Subcutaneous abdominal adipose tissue (tissue), 5 donors: Measurements from ENCODE around the gene TMEM223.

Source experiments
- H3K27ac ChIP-seq: one replicate; pipeline ENCODE4 v1.7.0; 2013; ENCODE audit warnings: low read depth, mild to moderate bottlenecking, inconsistent platforms, low read length, moderate library complexity
- H3K27me3 ChIP-seq, 5 donors: one replicate each; pipeline ENCODE4 v1.7.0; 2013; ENCODE audit warnings: low read length in 5 of 5, inconsistent platforms in 1 of 5; ENCODE audit not compliant: control insufficient read depth in 5 of 5, insufficient read depth in 4 of 5
- H3K36me3 ChIP-seq, 5 donors: one replicate each; pipeline ENCODE4 v1.7.0; 2013; ENCODE audit warnings: low read length in 5 of 5; ENCODE audit not compliant: control insufficient read depth in 5 of 5, insufficient read depth in 5 of 5
- H3K4me1 ChIP-seq, 5 donors: one replicate each; pipeline ENCODE4 v1.7.0; 2013; ENCODE audit warnings: low read length in 5 of 5, mild to moderate bottlenecking in 3 of 5, moderate library complexity in 1 of 5; ENCODE audit not compliant: control insufficient read depth in 5 of 5, insufficient read depth in 5 of 5
- H3K4me3 ChIP-seq, 5 donors: one replicate each; pipeline ENCODE4 v1.7.0; 2013; ENCODE audit warnings: low read length in 5 of 5, low read depth in 1 of 5
- H3K9ac ChIP-seq, 5 donors: one replicate each; pipeline ENCODE4 v1.7.0; 2013; ENCODE audit warnings: low read length in 5 of 5, mild to moderate bottlenecking in 4 of 5, moderate library complexity in 3 of 5
- H3K9me3 ChIP-seq, 5 donors: one replicate each; pipeline ENCODE4 v1.7.0; 2013; ENCODE audit warnings: low read length in 5 of 5; ENCODE audit not compliant: control insufficient read depth in 5 of 5
- donor health status: healthy.
- donor health status: healthy.
- donor health status: healthy.
- donor health status: healthy.
- donor health status: healthy.

The TMEM223 gene

GRCh38 chr11:62823677-62824076 is 31.9 kb upstream of the TMEM223 start:
- no peaks in the 10 kb centered on the region for H3K27me3 ChIP-seq
- H3K4me1 ChIP-seq, result peaks cover 0 to 6% (median 5%) of the 10 kb centered on the region in 5 donors
- no peak overlapping the region for H3K9ac ChIP-seq
- no peak overlapping the region for H3K4me3 ChIP-seq
- H3K9me3 ChIP-seq, result no peaks in the 10 kb centered on the region
- peaks cover 12 to 84% (median 67%) of the 10 kb centered on the region in 5 donors for H3K36me3 ChIP-seq
- no peak overlapping the region for H3K27ac ChIP-seq

GRCh38 chr11:62817129-62817528 is 25.3 kb upstream of the TMEM223 start:
- Histone ChIP-seq H3K27ac (no peak overlapping the region), H3K9ac (no peak overlapping the region), H3K36me3 (peaks cover 3 to 47% (median 24%) of the 10 kb centered on the region in 5 donors), H3K4me1 (no peaks in the 10 kb centered on the region), H3K27me3 (no peaks in the 10 kb centered on the region), H3K4me3 (no peak overlapping the region), H3K9me3 (no peaks in the 10 kb centered on the region)

- no peak overlapping the region for H3K9ac ChIP-seq
- H3K36me3 ChIP-seq, result peaks cover 3 to 41% (median 20%) of the 10 kb centered on the region in 5 donors
- H3K27me3 ChIP-seq, result no peaks in the 10 kb centered on the region
- no peak overlapping the region for H3K27ac ChIP-seq
- no peaks in the 10 kb centered on the region for H3K9me3 ChIP-seq
- no peak overlapping the region for H3K4me3 ChIP-seq
- no peaks in the 10 kb centered on the region for H3K4me1 ChIP-seq
Measured at GRCh38 chr11:62816557-62816956, 24.8 kb upstream of the TMEM223 start.

- no peaks in the 10 kb centered on the region for H3K9me3 ChIP-seq
- no peak overlapping the region for H3K4me3 ChIP-seq
- H3K9ac ChIP-seq, result no peak overlapping the region
- H3K36me3 ChIP-seq, result peaks cover 0 to 18% (median 7%) of the 10 kb centered on the region in 5 donors
- no peak overlapping the region for H3K27ac ChIP-seq
- peaks cover 0 to 2% (median 0%) of the 10 kb centered on the region in 5 donors for H3K4me1 ChIP-seq
- no peaks in the 10 kb centered on the region for H3K27me3 ChIP-seq
Measured at GRCh38 chr11:62811659-62812058, 19.9 kb upstream of the TMEM223 start.

GRCh38 chr11:62810748-62811147 is 18.9 kb upstream of the TMEM223 start:
- Histone ChIP-seq H3K9me3 (no peaks in the 10 kb centered on the region), H3K4me1 (peaks cover 0 to 11% (median 5%) of the 10 kb centered on the region in 5 donors), H3K36me3 (peaks cover 0 to 18% (median 9%) of the 10 kb centered on the region in 5 donors), H3K9ac (no peak overlapping the region), H3K4me3 (no peak overlapping the region), H3K27ac (no peak overlapping the region), H3K27me3 (no peaks in the 10 kb centered on the region)

GRCh38 chr11:62806611-62807121 is 14.9 kb upstream of the TMEM223 start:
- peaks cover 3 to 31% (median 24%) of the 10 kb centered on the region in 5 donors for H3K4me1 ChIP-seq
- H3K27me3 ChIP-seq, result no peaks in the 10 kb centered on the region
- H3K4me3 ChIP-seq, result no peak overlapping the region
- peaks cover 0 to 27% (median 21%) of the 10 kb centered on the region in 5 donors for H3K36me3 ChIP-seq
- no peaks in the 10 kb centered on the region for H3K9me3 ChIP-seq
- H3K9ac ChIP-seq, result peak overlapping the region in 1 of 5 donors; percentile 16
- no peak overlapping the region for H3K27ac ChIP-seq

GRCh38 chr11:62805961-62806441 is 14.2 kb upstream of the TMEM223 start:
- peak overlapping the region in 4 of 5 donors; percentile 31 to 93 (median 70) for H3K9ac ChIP-seq
- peaks cover 3 to 31% (median 24%) of the 10 kb centered on the region in 5 donors for H3K4me1 ChIP-seq
- H3K4me3 ChIP-seq, result peak overlapping the region; percentile 92 to 94 (median 93)
- peak overlapping the region; percentile 77 for H3K27ac ChIP-seq
- no peaks in the 10 kb centered on the region for H3K27me3 ChIP-seq
- no peaks in the 10 kb centered on the region for H3K9me3 ChIP-seq
- H3K36me3 ChIP-seq, result peaks cover 4 to 33% (median 28%) of the 10 kb centered on the region in 5 donors

GRCh38 chr11:62805076-62805892 is 13.5 kb upstream of the TMEM223 start, which contains the start of gene NXF1:
Gene NXF1, minus strand, starts transcription at chr11:62805440. Its CDS starts 84 bp downstream, at chr11:62805356.
- H3K36me3 ChIP-seq, result peaks cover 4 to 40% (median 35%) of the 10 kb centered on the region in 5 donors
- H3K4me3 ChIP-seq, result peak within 1 kb of the TSS; percentile 92 to 94 (median 93)
- no peaks in the 10 kb centered on the region for H3K27me3 ChIP-seq
- H3K4me1 ChIP-seq, result peaks cover 3 to 31% (median 24%) of the 10 kb centered on the region in 5 donors
- H3K9me3 ChIP-seq, result no peaks in the 10 kb centered on the region
- peak within 1 kb of the TSS; percentile 30 to 98 (median 93) for H3K9ac ChIP-seq
- peak within 1 kb of the TSS; percentile 77 for H3K27ac ChIP-seq

- Histone ChIP-seq H3K9me3 (no peaks in the 10 kb centered on the region), H3K4me1 (peaks cover 3 to 31% (median 24%) of the 10 kb centered on the region in 5 donors), H3K9ac (peak overlapping the region; percentile 30 to 98 (median 93)), H3K36me3 (peaks cover 4 to 48% (median 43%) of the 10 kb centered on the region in 5 donors), H3K27me3 (no peaks in the 10 kb centered on the region), H3K27ac (peak overlapping the region; percentile 77), H3K4me3 (peak overlapping the region; percentile 89 to 94 (median 92))
Measured at GRCh38 chr11:62804310-62805075, 12.7 kb upstream of the TMEM223 start.
